Measurements from ENCODE around the gene CHRNB2.

The CHRNB2 gene

GRCh38 chr1:154582885-154583284 lies 15.3 kb downstream of the CHRNB2 start:
- no peak for DNase-seq

DNA sequence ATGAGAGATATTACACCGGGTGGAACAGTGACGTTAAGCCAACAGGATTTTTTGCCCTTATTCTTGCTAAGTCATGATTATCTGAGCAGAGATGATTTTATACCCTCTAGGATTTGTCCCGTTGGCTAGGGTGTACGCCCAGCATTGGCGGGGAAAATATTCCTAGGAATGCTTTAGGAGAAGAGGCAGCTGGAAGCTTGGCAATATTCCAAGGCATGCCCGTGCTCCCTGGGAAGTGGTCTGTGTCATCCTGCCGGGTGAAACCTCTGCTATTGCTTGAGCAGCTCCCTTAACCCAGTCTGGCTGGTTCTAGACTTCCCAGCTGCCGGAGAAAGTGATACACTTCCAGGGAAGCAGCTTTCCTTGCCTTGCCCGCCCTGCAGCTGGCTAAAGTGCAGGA lies 16.2 kb downstream of the CHRNB2 start:
- DNase-seq: no peak

GRCh38 chr1:154584267-154584994 lies 16.9 kb downstream of the CHRNB2 start:
- no peak for DNase-seq

DNA sequence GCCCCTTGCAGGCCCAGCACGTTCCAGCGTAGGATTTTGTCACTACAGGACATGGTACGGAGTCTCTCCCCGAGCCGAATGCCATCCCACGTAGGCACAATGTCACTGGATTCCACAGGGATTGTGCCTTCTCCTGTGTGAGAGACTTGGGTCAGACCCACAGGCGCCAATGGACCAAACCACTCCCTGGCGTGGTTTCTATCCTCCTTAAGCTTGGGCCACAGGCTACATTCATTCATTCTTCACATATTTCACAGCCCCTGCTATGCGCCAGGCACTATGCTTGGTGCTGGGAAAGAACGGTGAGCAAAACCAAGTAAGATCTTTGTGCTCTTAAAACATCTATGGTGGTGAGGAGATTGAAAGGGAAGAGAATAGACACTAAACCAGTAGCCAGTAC lies 18.7 kb downstream of the CHRNB2 start:
- no peak for DNase-seq

DNA sequence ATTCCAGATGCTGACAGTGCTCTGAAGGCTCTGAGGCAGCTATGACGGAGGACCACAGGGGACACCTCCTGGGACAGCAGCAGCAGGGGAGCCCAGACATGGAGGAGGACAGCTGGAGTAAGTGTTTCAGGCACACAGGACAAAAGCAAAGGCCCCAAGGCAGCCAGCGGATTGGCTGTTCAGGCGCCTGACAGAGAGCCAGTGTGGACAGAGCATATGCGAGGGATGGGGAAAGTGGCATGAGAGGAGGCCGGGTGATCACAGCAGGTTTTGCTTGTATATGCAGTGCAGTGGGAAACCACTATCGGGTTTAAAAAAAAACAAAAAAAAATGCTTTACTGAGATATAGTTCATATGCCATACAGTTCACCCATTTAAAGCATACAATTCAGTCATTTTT lies 19.1 kb downstream of the CHRNB2 start:
- DNase-seq: no peak

- DNase-seq: no peak
These were observed 22.2 kb downstream of the CHRNB2 start for GRCh38 chr1:154589780-154590179.

DNA sequence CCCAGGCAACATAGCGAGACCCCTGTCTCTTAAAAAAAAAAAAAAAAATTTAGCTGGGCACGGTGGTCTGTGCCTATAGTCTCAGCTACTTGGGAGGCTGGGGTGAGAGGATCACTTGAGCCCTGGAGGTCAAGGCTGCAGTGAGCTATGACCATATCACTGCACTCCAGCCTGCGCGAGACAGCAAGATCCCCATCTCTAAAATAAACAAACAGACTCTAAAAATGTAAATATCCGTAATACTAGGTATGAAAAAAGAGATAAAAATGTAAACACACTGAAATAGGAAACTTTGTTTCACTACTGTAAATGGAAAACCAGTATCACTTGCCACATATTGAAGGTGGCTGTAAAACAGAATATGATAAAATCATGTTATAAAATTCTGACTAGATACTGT lies 23.2 kb downstream of the CHRNB2 start:
- no peak for DNase-seq

GRCh38 chr1:154591206-154591605 lies 23.6 kb downstream of the CHRNB2 start:
- no peak for DNase-seq

DNA sequence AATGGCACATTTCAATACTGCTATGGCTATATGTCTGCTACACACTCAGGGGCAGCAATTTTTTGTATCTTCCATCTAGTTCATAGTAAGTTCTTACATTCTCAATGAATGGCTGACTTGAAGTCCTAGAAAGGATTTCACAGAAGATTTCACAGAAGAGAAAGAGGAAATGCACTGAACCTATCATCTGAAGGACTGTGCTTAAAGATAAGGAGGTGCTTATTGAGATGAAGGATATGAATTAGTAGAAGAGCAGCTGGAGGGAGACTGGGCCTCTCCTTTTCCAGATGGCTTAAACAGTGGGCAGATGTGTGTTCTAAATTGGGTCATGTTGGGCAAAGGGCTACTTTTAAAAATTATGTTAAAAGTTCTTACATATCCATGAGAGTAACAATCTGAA lies 25.8 kb downstream of the CHRNB2 start:
- no peak for DNase-seq

DNA sequence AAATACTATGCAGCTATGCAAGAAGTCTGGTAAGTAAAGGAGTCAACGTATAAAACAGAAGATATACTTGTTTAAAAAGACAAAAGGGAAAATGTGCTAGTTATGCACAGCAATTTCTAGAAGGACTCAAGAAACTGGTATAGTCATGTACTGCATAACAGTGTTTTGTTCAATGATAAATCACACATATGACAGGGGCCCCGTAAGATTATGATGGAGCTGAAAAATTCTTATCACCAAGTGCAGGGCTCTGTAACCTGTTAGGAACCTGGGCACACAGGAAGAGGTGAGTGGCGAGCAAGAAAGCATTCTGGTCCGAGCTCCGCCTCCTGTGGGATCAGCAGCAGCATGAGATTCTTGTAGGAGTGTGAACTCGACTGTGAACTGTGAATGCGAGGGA lies 27.2 kb downstream of the CHRNB2 start:
- DNase-seq: no peak

GRCh38 chr1:154595621-154596020 lies 28.0 kb downstream of the CHRNB2 start:
- DNase-seq: no peak

- no peak for DNase-seq
These were observed 31.5 kb downstream of the CHRNB2 start for GRCh38 chr1:154598871-154599635.

DNA sequence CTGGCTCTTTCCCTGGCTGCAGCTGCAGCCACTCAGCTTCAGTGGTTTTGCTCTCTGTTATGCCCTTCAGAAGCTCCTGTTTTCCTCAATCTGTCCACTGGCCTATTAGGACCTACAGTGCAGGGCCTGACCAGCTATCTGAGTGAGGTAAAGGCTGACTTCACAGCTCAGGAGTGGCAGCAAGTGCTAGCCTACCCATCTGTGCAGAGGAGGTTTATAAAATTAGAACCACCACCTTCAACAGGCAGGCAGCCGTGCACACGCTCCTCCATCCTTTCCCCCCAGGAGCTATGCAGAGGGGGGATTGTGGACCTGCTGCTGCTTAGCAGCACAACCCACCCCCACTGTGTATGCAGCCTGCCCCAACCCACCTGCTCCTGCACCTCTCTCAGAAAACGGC lies 32.1 kb downstream of the CHRNB2 start:
- DNase-seq: no peak

GRCh38 chr1:154603317-154603716 lies 35.7 kb downstream of the CHRNB2 start:
- no peak for DNase-seq

DNA sequence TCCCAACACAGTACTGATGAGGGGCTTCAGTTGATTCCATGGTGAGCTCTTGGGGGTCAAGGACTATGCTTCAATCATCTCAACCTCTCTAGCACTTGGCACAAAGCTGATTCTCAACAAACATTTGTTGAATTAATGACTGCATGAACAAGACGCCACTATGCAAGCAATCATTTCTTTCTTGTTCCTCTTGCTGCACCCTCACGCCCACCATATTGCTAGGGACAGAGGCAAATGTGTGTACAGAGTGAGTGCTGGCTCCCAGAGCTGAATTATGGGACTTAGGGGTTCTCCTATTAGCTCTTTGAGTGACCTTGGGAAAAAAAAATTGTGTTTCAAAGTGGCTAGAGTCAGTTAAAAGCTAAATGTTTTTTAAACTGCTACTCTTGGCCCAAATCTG lies 38.0 kb downstream of the CHRNB2 start:
- no peak for DNase-seq

GRCh38 chr1:154607106-154607608 lies 39.6 kb downstream of the CHRNB2 start:
- no peak for DNase-seq

DNA sequence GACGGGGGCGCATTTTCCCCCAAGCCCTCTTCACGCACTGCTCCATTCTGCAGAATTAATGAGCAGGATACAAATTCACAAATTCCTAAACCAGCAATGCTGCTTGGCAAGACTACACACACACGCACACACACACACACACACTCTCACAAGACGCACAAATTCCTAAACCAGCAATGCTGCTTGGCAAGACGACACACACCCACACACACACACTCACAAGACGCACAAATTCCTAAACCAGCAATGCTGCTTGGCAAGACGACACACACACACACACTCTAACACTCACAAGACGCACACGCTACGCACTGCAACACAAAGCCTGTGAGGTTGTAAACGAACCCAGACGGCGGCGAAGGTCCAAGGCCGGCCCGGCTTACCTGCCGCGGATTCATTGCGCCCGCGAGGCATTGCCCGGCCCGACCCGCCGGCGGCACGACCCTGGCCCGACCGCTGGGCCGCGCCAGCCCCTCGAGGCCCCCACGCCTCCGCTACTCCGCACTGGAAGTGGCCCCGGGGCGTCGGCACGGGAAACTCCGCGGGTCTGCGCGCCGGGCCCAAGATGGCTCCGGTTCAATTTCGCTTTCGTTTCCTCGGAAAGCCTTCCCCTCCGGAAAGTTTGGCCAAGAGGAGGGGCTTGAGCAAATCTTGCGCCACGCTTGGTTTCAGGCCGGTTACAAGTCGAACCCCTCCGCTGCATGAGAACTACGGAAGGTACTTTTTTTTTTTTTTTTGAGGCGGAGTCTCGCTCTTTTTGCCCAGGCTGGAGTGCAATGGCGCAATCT lies 40.2 kb downstream of the CHRNB2 start, which contains the start of gene ADAR:
ADAR (minus strand) TSS at position 578 of the 788 bp plus-strand sequence; CDS start at position 398, 180 bp downstream.
- peak; percentile 84 for DNase-seq

GRCh38 chr1:154608397-154609270 lies 41.1 kb downstream of the CHRNB2 start:
- peak; percentile 20 for DNase-seq

- peak; percentile 46 for DNase-seq
These were observed 42.1 kb downstream of the CHRNB2 start for GRCh38 chr1:154609398-154610380.

DNA sequence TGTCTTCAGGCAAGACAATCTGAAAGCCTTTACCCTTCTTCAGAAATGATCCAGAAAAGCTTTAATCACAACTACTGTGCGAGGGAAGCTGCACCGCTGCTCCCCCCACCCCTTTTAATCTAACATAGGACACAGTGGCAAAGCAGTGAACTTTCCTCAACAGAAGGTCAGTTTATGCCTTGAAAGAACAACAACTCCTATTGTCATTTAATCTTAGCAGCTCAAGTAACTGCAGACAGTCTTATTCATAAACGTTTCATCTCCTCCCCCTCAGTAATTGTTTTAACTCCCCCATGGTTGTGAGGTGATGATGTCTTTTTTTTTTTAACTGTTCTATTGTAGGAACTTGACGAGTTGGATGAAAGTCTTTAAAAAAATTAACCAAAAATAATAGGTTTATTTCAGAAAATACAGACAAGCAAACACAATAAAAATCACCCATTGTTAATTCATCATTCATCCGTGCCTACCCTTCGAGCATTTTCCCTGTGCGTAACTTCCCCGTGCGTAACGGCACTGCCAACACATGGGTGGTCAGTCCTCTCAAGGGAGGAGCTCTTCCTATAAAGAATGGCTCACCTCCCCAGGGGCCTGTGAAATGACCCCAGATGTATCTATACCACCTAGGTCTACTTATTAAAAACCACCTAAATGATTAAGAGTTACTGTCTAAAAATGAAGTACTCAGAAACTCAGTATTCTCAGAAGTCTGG lies 43.7 kb downstream of the CHRNB2 start:
- no peak for DNase-seq

All from activated CD4-positive, alpha-beta T cell treated with anti-CD3 and anti-CD28 coated beads, Interleukin-2, amount 50 U/mL, for 1 hour (primary cell).